Right kidney (tissue), 1 donor: Measurements from ENCODE around the gene KIF4A.
"Not testable (repeated sequence)": the region's sequence is repeated elsewhere in the genome, so short reads cannot be mapped to it uniquely, and the experiment has no call there.

Experiments
- DNase-seq: peaks from one replicate; pipeline ENCODE4 v3.0.0-alpha.2; 2016

Gene KIF4A

DNA sequence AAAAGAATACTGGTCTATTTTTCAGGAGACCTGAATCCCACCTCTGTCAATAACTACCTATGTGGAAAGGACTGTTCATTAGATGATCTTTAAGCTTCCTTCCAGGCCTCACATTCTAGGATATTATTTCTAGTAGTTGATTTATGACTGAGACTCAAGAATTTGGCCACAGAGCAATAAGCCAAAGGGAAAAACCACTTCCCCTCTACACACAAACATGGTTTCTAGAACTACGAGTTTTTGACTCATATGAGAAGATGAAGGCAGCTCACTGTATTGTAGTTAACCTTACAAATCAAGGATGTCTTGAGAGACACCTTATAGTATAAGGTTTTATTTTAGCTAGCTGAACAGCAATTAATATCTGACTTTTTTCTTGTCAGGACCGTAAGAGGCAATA lies 96.3 kb downstream of the KIF4A start:
- DNase-seq = no peak

- no peak for DNase-seq
Observed at GRCh38 chrX:70398899-70399298, 109.0 kb downstream of the KIF4A start.

DNA sequence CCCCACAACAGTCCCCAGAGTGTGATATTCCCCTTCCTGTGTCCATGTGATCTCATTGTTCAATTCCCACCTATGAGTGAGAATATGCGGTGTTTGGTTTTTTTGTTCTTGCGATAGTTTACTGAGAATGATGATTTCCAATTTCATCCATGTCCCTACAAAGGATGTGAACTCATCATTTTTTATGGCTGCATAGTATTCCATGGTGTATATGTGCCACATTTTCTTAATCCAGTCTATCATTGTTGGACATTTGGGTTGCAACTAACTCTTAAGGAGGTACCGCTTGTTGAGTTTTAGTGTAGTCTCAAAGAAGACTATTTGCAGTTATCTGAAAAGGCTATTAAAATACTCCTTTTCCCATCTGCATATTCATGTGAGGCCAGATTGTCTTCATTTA lies 110.3 kb downstream of the KIF4A start:
- DNase-seq = not testable (repeated sequence)

DNA sequence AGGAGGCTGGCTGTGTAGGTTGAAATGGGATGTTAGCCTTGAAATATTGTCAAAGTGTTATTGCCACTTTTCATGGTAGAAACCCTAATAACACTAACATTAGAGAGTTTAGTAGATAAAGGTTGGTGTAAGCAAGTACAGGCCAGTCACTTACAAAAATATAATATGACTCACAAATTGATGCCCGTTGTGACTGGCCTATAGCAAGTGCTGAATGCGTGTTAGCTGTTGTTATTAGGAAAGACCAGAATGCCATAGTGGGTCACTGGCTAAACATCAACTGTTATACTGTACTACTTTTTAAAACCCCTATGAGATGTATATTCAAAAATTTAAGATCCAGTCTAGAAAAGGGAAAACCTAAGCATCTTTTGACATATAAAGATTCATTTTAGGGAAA lies 112.8 kb downstream of the KIF4A start:
- DNase-seq = no peak

GRCh38 chrX:70405003-70405402 lies 115.1 kb downstream of the KIF4A start:
- no peak for DNase-seq

DNA sequence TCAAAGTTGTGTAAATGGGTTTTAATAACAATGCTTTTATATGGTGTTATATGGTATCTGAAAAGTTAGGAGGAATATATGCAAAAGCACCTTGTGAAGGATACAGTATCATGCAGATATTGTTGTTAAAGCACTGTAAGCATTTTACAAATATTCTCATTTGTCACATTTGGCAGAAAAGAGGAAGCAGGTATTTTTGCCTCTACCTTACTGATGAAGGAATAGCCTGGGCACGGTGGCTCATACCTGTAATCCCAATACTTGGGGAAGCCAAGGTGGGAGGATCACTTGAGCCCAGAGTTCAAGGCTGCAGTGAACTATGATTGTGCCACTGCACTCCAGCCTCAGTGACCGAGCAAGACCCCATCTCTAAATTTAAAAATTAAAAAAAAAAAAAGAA lies 121.0 kb downstream of the KIF4A start:
- no peak for DNase-seq

DNA sequence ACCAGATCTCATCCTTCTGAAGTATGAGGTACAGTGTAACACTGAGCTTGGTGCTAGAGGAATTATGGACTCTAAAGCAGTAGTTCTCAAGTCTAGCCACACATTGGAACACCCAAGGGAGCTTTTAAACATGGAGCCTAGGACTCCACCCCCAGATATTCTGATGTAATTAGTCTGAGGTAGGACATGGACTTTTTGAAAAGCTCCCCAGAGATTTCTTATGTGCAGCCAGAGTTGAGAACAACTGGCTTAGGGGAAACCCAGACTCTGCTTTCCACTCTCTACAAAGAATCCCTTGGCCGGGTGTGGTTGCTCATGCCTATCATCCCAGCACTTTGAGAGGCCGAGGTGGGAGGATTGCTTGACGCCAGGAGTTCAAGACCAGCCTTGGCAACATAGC lies 121.6 kb downstream of the KIF4A start:
- no peak for DNase-seq

DNA sequence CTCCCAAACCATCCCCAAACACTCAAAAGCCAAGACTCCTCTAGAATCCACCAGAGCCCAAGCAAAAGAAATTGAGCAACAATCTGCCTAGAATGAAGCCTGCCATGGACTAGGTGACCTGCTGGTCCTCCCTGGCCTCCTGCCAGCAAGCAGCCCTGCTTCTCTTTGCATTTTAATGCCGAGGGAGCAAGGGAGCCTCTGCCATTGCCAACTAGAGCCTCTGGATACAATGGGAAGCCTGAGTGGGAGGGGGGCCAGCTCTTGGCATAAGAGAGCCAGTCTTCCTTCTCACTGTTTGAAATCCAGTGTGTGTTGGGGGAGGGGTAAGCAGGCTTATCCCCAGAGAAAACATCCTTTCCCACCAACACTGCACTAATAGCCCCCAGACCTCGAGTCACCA lies 131.7 kb downstream of the KIF4A start:
- no peak for DNase-seq

DNA sequence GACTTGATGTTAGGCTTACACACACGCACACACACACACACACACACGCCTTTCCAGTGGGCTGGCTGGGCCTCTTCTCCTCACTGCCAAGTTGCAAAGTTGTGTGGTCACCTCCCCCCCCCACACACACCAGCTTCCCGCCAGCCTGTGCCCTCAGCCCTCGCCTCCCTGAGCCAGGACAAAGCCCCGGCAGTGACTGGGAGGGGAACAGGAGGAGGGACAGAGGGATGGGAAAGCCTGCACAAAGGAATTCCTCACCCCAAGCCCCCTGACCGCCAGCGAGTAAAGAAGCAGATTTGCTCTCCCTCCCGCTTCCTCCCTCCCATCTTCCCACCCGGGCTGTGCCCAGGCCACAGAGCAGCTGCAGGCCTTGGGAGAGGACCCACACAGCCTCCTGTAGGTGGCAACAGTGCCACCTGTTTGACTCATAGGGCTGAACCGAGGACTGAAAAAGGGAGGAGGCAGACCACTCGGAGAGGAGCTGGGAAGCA lies 133.0 kb downstream of the KIF4A start, which contains the start of gene GDPD2:
Gene GDPD2 (plus strand): TSS at position 464 of the 491 bp plus-strand sequence. CDS start 1,671 bp downstream, outside the sequence.
- DNase-seq = peak; percentile 51

DNA sequence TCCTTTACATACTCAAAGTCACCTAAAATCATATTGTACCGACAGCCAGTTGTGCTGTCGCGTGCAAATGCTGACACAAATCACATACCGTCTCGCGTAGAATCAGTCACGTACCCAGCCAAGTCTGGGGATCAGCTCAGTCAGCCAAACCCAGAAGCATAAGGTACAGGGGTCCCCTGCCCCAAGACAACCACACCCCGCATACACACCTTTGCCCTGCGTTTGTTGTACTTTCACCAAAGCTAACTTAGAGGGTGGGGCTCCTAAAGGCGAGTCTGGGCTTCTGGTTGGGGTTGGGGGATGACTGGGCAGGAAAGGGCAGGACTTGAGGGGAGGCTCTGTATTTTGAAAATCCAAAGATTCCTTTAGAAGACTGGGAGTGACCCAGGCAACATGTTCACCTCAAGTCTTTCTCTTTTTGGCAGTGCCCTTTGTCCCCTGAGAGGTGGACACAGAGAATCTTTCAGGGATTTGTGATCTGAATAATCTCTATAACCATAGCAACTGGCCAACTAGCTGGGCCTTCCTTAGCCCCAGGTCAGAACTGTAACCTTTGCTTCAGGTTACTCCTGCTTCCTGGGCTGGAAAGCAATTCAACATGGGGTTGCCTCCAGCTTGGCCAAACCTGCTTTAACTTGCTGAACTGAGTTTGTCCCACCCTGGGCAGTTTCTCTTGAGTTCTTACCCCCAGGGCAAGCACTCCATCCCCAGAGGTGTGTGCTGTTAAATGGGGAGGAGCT lies 134.2 kb downstream of the KIF4A start:
- DNase-seq = no peak

DNA sequence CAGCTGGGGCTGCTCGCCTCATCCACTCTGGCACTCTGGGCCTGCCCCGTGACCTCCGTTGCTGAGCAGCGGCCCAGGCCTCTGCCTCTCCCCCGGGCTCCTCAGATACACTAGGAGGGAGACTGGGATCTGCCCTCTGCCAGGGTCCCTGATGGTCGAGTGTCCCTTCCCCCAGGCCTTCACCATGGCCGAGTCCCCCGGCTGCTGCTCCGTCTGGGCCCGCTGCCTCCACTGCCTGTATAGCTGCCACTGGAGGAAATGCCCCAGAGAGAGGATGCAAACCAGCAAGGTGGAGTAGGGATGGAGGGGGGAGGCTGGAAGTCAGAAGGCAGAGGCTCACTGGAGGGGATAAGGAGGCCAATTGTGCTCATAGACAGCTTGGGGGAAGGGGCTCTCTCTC lies 134.9 kb downstream of the KIF4A start:
- no peak for DNase-seq

DNA sequence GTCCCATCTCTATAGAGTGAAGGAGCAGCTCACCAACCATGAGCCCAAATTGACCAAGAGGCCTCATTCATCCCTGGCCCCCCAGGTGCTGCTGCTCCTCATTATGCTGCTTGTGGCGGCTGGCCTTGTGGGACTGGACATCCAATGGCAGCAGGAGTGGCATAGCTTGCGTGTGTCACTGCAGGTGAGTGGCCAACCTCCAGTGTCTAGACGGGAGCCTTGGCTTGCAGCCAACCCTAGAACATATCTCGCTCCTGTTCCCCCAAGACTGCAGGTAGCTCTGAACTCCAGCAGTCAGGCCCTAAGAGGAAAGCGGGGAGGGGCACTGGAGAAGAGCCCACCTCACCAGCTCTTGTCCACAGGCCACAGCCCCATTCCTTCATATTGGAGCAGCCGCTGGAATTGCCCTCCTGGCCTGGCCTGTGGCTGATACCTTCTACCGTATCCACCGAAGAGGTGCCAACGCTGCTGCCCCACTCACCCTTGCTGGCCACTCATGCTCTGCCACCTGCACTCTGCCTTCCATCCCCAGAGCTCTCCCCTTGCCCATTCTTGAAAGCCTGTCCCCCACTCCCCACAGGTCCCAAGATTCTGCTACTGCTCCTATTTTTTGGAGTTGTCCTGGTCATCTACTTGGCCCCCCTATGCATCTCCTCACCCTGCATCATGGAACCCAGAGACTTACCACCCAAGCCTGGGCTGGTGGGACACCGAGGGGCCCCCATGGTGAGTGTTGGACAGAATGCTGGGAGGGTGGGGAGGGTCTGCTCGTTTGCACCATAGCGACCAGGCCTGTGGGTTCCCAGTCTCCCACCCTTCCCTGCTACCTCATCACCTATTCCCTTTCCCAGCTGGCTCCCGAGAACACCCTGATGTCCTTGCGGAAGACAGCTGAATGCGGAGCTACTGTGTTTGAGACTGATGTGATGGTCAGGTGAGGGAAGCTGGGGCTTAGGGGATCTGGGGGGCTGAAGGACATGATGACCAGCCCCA lies 136.7 kb downstream of the KIF4A start:
- DNase-seq = no peak

DNA sequence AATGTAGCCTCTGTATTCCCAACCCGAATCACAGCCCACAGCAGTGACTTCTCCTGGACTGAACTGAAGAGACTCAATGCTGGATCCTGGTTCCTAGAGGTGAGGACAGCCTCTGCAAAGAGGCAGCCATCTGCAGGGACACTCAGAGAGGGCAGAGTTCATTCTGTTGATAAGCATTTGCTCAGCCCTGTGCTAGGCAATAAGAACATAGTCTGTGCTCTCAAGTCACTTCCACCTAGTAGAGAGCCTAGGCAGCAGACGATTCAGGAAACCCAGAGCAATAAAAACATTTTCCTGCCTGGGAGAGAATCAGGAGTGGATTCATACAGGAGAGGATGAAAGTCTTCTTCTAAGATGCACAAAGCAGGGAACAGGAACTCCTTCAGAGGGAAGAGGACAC lies 137.5 kb downstream of the KIF4A start:
- DNase-seq = no peak

DNA sequence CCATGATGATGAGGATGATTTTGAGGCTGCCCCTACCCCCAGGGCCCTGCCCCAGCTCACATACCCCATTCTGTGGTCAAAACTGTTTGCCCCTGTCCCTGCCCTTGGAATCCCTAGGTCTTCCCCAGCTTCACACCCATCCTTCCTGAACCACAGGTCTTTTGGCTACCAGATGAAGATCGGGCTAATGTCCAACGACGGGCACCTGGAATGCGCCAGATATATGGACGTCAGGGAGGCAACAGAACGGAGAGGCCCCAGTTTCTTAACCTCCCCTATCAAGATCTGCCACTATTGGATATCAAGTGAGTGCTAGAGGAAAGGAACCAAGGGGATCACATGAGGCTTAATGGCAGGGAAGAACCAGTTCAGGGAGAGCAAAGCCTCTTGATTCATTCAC lies 139.9 kb downstream of the KIF4A start:
- no peak for DNase-seq

- no peak for DNase-seq
Observed at GRCh38 chrX:70432936-70433847, 143.3 kb downstream of the KIF4A start.

DNA sequence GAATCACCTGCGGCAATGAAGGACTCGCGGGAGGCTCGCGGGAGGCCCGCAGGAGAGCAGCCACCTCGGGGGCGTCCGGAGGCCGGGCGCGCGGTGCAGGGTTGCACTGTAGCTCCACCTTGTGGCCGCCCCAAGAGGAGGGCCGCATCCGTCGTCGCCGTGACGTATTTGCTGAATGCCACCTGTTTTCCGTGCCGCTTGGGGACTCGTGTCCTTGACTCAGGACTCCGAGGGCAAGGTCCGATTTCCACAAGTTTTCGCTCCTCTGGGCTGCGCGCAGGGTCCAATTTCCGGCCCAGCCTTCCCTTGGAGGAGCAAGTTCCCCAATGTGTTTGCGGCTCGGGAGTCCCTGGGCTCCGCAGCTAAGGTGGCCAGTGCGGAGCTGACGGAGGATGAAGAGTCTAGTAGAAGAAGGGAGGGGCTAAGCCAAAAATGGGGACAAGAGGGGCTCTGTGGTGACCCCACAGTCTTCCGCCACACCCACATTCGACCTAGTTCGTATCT lies 144.0 kb downstream of the KIF4A start:
- DNase-seq = no peak

DNA sequence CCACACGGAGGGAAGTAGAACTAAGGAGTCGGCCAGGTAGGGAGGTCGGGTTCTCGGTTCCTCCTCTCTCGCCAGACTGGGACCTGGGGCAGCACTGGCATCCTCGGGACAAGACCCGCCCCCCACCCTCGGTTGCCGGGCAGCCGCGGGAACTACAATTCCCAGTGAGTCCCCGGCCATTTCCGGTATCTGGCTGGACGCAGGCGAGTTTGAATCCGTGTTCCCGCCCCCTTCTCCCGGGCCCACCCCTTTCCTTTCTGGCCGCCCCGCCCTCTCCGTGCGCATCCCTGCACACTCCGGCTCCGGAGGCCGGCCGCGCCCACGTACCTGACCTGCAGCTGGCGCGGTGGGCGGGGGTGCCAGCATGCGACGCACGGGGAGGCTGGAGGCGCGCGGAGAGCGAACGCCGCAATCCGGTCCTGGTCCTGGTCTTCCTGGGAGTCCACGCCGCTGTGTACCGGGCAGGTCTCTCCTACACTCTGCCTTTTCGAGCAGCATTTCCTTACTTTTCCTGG lies 144.5 kb downstream of the KIF4A start:
- DNase-seq = peak; percentile 75

DNA sequence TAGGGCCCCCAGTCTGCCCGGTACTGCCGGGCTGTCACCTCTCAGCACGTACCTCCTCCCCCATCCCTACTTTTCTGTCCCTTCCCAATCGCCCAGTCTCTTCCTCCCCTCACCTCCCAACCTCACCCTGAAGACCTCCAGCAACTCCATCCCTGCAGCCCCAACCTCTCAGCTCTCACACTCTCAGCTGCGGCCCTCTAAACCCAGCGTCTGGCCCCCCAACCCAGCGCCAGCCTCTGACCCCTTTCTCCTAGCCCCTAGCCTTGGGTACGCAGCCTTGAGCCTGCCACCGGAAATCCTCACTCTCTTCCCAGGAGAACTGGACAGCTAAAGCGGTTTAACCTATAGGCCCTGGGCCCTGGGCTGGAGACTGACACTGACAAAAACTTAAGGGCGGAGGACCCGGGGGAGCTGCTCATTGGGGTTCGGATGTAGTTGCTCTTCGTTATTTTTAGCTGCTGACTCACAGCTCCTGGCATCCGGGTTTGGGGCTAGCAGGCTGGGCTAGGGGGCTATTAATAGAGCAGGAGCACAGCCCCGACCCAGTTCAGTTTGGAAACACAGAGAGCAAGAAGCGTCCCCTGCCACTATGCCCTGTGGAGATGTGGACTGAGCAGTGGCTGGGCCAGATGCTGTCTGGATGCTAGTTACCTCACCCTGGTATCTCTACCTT lies 145.1 kb downstream of the KIF4A start:
- DNase-seq = no peak

- DNase-seq = no peak
Observed at GRCh38 chrX:70436343-70436742, 146.4 kb downstream of the KIF4A start.

- no peak for DNase-seq
Observed at GRCh38 chrX:70437011-70437410, 147.1 kb downstream of the KIF4A start.
